Small intestine (tissue), 7 donors: ENCODE data around the gene ASNSD1. TPM values are rescaled to one million over a fixed set of nuclear protein-coding genes. Genes with fewer than 3 reads are reported as not detected.
"Not testable (repeated sequence)": the region's sequence is repeated elsewhere in the genome, so short reads cannot be mapped to it uniquely, and the experiment has no call there.

ENCODE experiments used
- DNase-seq, 2 donors: peaks; one replicate each; pipeline versions ENCODE4 v3.0.0 to v3.0.0-alpha.2; 2013
- FAIRE-seq: peaks from 2 replicates; lab custom pipeline; 2012; peaks lifted over from hg19 to GRCh38; lab: Jason Lieb, UNC
- H3K27ac ChIP-seq, 3 donors: one replicate each; pipeline ENCODE4 v1.5.1; 2013; ENCODE audit warnings: low read length in 2 of 3, mild to moderate bottlenecking in 2 of 3, control low read depth in 1 of 3, inconsistent platforms in 1 of 3, low read depth in 1 of 3, moderate library complexity in 1 of 3
- H3K27me3 ChIP-seq, 3 donors: one replicate each; pipeline ENCODE4 v1.6.1; 2013; ENCODE audit warnings: low read length in 3 of 3, inconsistent platforms in 1 of 3; ENCODE audit not compliant: control insufficient read depth in 3 of 3, insufficient read depth in 3 of 3
- H3K36me3 ChIP-seq, 3 donors: one replicate each; pipeline ENCODE4 v1.6.1; 2013; ENCODE audit warnings: low read length in 3 of 3, inconsistent platforms in 1 of 3, low read depth in 1 of 3, mild to moderate bottlenecking in 1 of 3, moderate library complexity in 1 of 3; ENCODE audit not compliant: control insufficient read depth in 3 of 3, insufficient read depth in 2 of 3
- H3K4me1 ChIP-seq, 3 donors: one replicate each; pipeline ENCODE4 v1.6.1; 2013; ENCODE audit warnings: low read length in 2 of 3, inconsistent platforms in 1 of 3, low read depth in 1 of 3, mild to moderate bottlenecking in 1 of 3, moderate library complexity in 1 of 3; ENCODE audit not compliant: control insufficient read depth in 3 of 3, insufficient read depth in 2 of 3
- H3K4me3 ChIP-seq, 3 donors: one replicate each; pipeline ENCODE4 v1.5.1; 2013; ENCODE audit warnings: low read length in 3 of 3, control low read depth in 1 of 3, inconsistent platforms in 1 of 3, low read depth in 1 of 3, mild to moderate bottlenecking in 1 of 3, moderate library complexity in 1 of 3
- H3K9me3 ChIP-seq, 2 donors: one replicate each; pipeline ENCODE4 v1.6.1; 2013; ENCODE audit warnings: low read depth in 1 of 2, low read length in 1 of 2; ENCODE audit not compliant: control insufficient read depth in 2 of 2, insufficient read depth in 1 of 2
- WGBS, 3 donors: extraction: QIAGEN DNeasy Blood & Tissue Kit; methylation state at CpG; one replicate each; pipeline ENCODE4 v1.1.7; 2013; 5-methylcytosine and 5-hydroxymethylcytosine counted together
- polyA plus RNA-seq, 4 donors: library from polyadenylated mRNA; stranded (reverse) in 3 of 4; unstranded in 1 of 4; fragments of 200-250 nt in 3 of 4; fragments of 120-200 nt in 1 of 4; gene quantifications; one replicate each; pipeline versions ENCODE4 v1.2.1 to v1.2.3, GENCODE V29; 2013
- donor health status: healthy with polysubstance abuse.
- donor health status: control.
- donor health status: control.
- donor health status: Bipolar disorder and iron deficiency.
- donor health status: healthy.

ASNSD1 gene
- polyA plus RNA-seq, 4 donors, result 27.5 to 38.2 (median 34.0) TPM

- peaks cover 0 to 3% of the 10 kb centered on the region in 2 donors for H3K9me3 ChIP-seq
- 37 to 71% (median 60%) methylated on average over 4 of the region's 4 CpGs for WGBS, 3 donors
- H3K4me3 ChIP-seq, result no peak overlapping the region
- DNase-seq (no peak), FAIRE-seq (no peak)
- no peaks in the 10 kb centered on the region for H3K27me3 ChIP-seq
- peak overlapping the region; percentile 52 to 73 (median 52) for H3K27ac ChIP-seq
- H3K36me3 ChIP-seq, result no peaks in the 10 kb centered on the region
- H3K4me1 ChIP-seq, result peaks cover 0 to 23% (median 3%) of the 10 kb centered on the region in 3 donors
These were observed 22.8 kb upstream of the ASNSD1 start for GRCh38 chr2:189638301-189639006.

DNA sequence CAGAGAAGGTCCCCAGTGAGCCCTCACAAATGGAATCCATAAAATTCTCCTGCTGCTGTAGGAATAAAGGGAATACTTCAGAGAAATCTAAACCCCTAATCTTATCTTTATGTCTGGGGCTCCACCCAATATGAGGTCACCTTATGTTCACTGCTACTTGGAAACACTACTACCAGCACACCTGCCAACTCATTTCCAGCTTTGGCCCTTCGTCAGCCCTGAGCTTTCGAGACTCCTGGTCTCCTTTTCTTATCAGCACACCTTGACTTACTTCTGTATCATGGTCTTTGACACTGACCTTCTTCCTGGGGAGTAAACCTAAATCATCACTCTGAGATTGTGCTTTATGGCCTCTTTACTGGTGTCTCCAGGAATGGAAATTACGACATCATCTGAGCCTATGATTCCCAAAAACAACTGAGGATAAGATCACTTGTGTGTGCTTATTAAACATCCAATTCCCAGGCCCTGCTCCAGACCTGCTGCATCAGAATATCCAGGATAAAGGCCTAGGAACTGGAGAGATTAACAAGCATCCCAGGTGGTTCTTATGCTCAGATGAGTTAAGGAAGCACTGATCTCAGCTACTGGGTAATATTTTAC lies 22.2 kb upstream of the ASNSD1 start:
- Histone ChIP-seq H3K4me3 (no peak overlapping the region), H3K4me1 (peaks cover 0 to 23% (median 3%) of the 10 kb centered on the region in 3 donors), H3K36me3 (no peaks in the 10 kb centered on the region), H3K27me3 (no peaks in the 10 kb centered on the region), H3K27ac (peak overlapping the region; percentile 69 to 73 (median 71)), H3K9me3 (peaks cover 0 to 3% of the 10 kb centered on the region in 2 donors)
- DNase-seq, result peak; percentile 84 to 92
- FAIRE-seq, result peak; percentile 19
- 12 to 46% (median 21%) methylated on average over 3 of the region's 3 CpGs for WGBS, 3 donors

DNA sequence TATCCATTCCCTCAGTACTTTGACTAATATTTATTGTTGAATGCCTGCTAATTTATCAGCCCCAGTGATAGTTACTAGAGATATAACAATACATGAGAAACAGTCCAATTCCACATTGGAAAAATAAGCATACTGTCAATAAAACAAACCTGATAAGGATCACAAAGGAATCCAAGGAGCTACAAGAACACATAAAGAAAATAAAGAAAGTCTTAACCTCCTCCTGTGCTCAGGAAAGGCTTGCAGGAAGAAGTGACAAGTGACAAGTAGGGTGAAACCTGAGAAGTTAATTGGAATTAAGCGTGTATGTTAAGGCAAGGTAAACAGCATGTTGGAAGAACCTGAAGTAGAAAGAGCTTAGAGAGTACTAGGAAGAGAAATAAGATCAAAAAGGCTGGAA lies 20.3 kb upstream of the ASNSD1 start:
- Histone ChIP-seq H3K36me3 (no peaks in the 10 kb centered on the region), H3K4me3 (no peak overlapping the region), H3K9me3 (peaks cover 0 to 3% of the 10 kb centered on the region in 2 donors), H3K27me3 (no peaks in the 10 kb centered on the region), H3K4me1 (peaks cover 0 to 21% (median 3%) of the 10 kb centered on the region in 3 donors), H3K27ac (no peak overlapping the region)
- DNase-seq (no peak), FAIRE-seq (no peak)
- 60 to 72% (median 64%) methylated on average over 1 of the region's 1 CpG for WGBS, 3 donors

DNA sequence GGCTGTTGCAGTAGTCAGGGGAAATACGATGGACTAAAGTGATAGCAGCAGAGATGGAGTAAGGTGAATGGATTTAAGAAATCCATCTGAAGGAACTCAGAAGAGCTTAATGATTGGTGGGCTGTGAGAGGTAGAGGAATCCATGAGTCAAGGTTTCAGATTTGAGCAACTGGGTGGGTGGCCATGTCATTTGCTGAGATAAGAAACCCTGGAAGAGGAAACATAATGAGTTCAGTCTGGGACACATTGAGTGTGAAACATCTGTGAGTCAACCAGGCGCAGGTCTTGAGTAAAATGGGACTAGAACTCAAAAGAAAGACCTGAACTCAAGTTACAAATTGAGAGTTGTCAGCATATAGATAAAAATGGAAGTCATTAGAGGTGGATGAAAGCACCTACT lies 19.7 kb upstream of the ASNSD1 start:
- 86 to 93% (median 92%) methylated on average over 2 of the region's 2 CpGs for WGBS, 3 donors
- Histone ChIP-seq H3K4me3 (no peak overlapping the region), H3K27ac (no peak overlapping the region), H3K9me3 (peaks cover 0 to 3% of the 10 kb centered on the region in 2 donors), H3K4me1 (peaks cover 0 to 21% (median 3%) of the 10 kb centered on the region in 3 donors), H3K27me3 (no peaks in the 10 kb centered on the region), H3K36me3 (no peaks in the 10 kb centered on the region)
- no peak for DNase-seq
- FAIRE-seq, result no peak

- H3K36me3 ChIP-seq, result no peaks in the 10 kb centered on the region
- no peak for FAIRE-seq
- DNase-seq, result no peak
- H3K4me3 ChIP-seq, result no peak overlapping the region
- peaks cover 0 to 6% of the 10 kb centered on the region in 2 donors for H3K9me3 ChIP-seq
- no peaks in the 10 kb centered on the region for H3K27me3 ChIP-seq
- H3K4me1 ChIP-seq, result peaks cover 0 to 3% (median 0%) of the 10 kb centered on the region in 3 donors
- H3K27ac ChIP-seq, result no peak overlapping the region
These were observed 14.7 kb upstream of the ASNSD1 start for GRCh38 chr2:189646521-189646920.

DNA sequence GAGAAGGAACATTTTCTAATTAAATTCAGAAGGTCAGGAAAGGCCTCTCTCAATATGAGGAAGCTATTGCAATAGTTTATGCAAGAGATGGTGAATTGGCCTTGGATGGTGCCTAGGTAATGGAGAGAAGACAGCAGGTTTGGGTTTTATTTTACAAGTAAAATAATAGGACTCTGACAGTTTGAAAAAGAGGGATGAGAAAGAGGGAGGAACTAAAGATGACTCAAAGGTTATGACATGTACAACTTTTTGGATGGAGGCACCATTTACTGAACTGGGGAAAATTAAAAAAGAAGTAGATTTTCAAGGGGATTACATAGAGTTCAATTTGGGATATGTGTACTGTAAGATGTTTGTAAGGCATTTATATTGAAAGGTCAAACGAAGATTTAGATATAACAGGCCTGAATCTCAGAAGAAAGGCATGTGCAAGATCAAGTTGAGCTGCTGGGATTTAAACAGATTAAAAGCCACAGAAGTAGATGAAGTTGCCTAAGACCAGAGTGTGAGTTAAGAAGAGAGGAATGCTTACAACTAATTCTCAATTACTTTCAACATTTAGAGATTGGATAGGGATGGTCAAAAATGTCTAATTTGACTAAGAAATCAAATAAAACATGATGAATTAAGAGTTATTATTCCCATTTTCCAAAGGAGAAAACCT lies 12.3 kb upstream of the ASNSD1 start:
- no peaks in the 10 kb centered on the region for H3K4me1 ChIP-seq
- no peaks in the 10 kb centered on the region for H3K27me3 ChIP-seq
- H3K4me3 ChIP-seq, result no peak overlapping the region
- FAIRE-seq (no peak), DNase-seq (no peak)
- peaks cover 0 to 14% of the 10 kb centered on the region in 2 donors for H3K9me3 ChIP-seq
- no peaks in the 10 kb centered on the region for H3K36me3 ChIP-seq
- H3K27ac ChIP-seq, result no peak overlapping the region
- 85 to 89% (median 88%) methylated on average over 1 of the region's 1 CpG for WGBS, 3 donors

- Histone ChIP-seq H3K27me3 (no peaks in the 10 kb centered on the region), H3K4me3 (no peak overlapping the region), H3K9me3 (peaks cover 0 to 14% of the 10 kb centered on the region in 2 donors), H3K4me1 (no peaks in the 10 kb centered on the region), H3K36me3 (no peaks in the 10 kb centered on the region), H3K27ac (no peak overlapping the region)
- peak; percentile 19 for FAIRE-seq
- DNase-seq, result no peak
These were observed 10.0 kb upstream of the ASNSD1 start for GRCh38 chr2:189651284-189651683.

GRCh38 chr2:189653464-189653863 lies 7.8 kb upstream of the ASNSD1 start:
- not testable (repeated sequence) for FAIRE-seq, H3K36me3 ChIP-seq, H3K27ac ChIP-seq, H3K27me3 ChIP-seq, H3K4me1 ChIP-seq, DNase-seq, H3K4me3 ChIP-seq
- peaks cover 0 to 14% of the 10 kb centered on the region in 2 donors for H3K9me3 ChIP-seq
- WGBS, 3 donors, result 94 to 99% (median 97%) methylated on average over 17 to 29 of the region's 29 CpGs
